HFF-Myc (cell line): ENCODE data around the gene ZSWIM8.

Source experiments
- DNase-seq: peaks from one replicate; pipeline ENCODE4 v3.0.0-alpha.2; 2011; ENCODE audit warnings: low read depth; ENCODE audit errors: extremely low read depth
- H3K4me3 ChIP-seq: replicated peaks from 2 replicates; pipeline ENCODE4 v1.5.1; 2011; ENCODE audit warnings: low read depth, mild to moderate bottlenecking, control low read depth, low read length
- TF ChIP-seq, protein P1 (sequence below): IDR thresholded peaks from 2 replicates; pipeline ENCODE4 v1.5.1; 2012; ENCODE audit warnings: mild to moderate bottlenecking, low read depth, low read length, control low read depth; ENCODE audit errors: missing control alignments

ZSWIM8 gene

GRCh38 chr10:73801253-73801590 is 15.8 kb downstream of the ZSWIM8 start:
- DNase-seq: no peak
- no peak overlapping the region for H3K4me3 ChIP-seq
- TF ChIP-seq, protein P1, sequence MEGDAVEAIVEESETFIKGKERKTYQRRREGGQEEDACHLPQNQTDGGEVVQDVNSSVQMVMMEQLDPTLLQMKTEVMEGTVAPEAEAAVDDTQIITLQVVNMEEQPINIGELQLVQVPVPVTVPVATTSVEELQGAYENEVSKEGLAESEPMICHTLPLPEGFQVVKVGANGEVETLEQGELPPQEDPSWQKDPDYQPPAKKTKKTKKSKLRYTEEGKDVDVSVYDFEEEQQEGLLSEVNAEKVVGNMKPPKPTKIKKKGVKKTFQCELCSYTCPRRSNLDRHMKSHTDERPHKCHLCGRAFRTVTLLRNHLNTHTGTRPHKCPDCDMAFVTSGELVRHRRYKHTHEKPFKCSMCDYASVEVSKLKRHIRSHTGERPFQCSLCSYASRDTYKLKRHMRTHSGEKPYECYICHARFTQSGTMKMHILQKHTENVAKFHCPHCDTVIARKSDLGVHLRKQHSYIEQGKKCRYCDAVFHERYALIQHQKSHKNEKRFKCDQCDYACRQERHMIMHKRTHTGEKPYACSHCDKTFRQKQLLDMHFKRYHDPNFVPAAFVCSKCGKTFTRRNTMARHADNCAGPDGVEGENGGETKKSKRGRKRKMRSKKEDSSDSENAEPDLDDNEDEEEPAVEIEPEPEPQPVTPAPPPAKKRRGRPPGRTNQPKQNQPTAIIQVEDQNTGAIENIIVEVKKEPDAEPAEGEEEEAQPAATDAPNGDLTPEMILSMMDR: no peak

DNA sequence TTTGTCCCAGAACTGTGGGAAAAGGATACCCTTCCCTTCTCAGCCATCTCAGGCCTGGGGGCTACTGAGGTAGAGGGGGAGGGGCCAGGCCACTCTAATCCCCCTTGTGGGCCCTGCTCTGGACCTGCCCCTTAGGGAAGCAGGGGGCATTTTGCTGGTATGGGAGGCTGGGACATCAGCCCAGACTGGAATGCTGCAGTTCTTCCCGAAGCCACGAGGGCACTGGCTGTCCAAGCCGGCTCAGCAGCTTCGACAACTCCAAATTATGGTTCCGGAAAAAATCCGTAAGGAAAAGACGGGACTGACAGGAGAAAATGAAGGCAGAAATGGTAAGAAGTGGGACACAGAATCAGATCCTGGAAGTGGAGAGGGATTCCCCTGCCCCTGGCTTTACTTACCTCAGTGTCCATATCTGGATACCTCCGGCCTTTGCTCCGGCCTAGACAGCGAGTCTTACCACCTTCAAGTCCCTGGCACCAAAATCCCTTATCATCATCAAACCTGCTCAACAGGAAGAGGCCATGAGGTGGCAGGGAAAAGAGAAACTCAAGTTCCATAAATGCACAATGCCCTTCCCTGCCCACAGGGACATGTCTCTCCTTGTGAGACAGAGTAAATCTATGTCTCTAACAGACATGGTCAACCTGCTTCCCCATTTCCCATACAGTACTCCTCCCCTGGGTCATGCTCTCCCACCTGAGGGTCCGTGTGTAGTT is 17.0 kb downstream of the ZSWIM8 start:
- no peak overlapping the region for H3K4me3 ChIP-seq
- TF ChIP-seq, protein P1: no peak
- DNase-seq: no peak

GRCh38 chr10:73803680-73804286 is 18.4 kb downstream of the ZSWIM8 start:
- DNase-seq: no peak
- TF ChIP-seq, protein P1: no peak
- no peak overlapping the region for H3K4me3 ChIP-seq

GRCh38 chr10:73806176-73806950 is 21.0 kb downstream of the ZSWIM8 start:
- no peak for DNase-seq
- H3K4me3 ChIP-seq: no peak overlapping the region
- TF ChIP-seq, protein P1: no peak

DNA sequence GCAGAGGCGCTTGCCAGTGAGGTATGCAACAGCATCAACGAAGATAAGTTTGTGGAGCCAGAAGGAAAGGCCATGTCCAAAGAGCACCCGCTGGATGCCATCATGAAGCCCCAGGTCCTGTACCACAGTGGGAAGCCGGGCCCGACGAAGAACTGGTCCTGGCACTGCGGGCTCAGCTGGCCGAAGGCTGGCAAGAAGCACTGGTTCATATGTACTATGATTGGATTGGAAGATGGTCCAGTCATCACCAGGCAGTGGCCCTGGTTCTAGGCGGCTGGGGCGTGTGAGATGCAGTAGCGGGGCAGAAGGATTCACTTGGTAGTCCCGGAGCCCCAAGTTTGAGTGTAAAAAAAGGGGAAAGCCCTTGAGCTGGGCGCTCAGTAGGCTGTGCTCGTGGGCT is 22.1 kb downstream of the ZSWIM8 start:
- TF ChIP-seq, protein P1: no peak
- DNase-seq: no peak
- H3K4me3 ChIP-seq: no peak overlapping the region

DNA sequence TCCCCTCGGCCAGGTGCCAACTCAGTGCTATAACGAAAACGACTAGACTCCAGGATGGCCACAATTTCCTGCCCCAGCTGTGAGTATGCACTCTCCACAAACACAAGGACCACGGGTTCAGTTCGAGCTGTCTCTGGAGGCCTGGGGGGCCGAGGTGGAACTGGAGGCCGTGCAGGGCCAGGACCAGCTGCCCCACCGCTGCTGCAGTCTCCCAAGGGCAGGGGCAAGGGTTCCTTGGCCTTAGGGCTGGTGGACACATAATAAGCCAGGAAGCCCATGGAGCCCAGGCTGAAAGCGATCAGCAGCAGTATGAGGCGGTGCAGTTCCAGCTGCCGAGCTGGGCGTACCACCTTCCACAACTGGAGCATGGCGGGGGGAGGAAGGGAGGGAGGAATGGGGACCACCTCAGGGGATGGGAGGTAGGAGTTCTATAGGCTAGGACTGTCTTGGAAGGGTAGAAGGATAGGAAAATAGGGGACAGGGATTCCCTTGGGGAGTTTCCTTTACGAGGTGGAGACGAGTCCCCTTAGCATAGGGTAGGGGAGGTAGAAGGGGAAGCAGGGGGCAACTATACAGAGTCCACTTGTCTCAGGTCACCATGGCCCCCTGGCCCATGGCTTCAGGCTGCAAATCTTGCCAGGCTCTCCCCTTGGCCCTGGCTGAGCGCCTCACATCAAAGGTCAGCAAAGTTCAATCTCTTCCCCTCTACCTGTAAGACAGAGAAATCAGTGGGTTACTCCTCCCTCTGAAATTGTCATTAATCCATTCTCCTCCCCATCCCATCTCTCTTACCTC is 22.8 kb downstream of the ZSWIM8 start:
- TF ChIP-seq, protein P1: no peak
- no peak overlapping the region for H3K4me3 ChIP-seq
- DNase-seq: no peak
